ENCODE results near the gene DPCD. TPM values are rescaled to one million over a fixed set of nuclear protein-coding genes. Genes with fewer than 3 reads are reported as not detected.

DPCD gene
- total RNA-seq, 1 donor from 2014 or later, result 38.2 TPM

GRCh38 chr10:101602761-101603398 lies 14.8 kb downstream of the DPCD start:
- no peaks in the 10 kb centered on the region for H3K27me3 ChIP-seq (ENCODE audit: control insufficient read depth, insufficient read depth, low read length)
- DNase-seq (ENCODE audit: low read depth), result peak; percentile 60
- FAIRE-seq, result peak; percentile 7
- no peak overlapping the region for H3K4me3 ChIP-seq (ENCODE audit: low read depth, low read length)
- peaks cover 3% of the 10 kb centered on the region for H3K36me3 ChIP-seq (ENCODE audit: control insufficient read depth, insufficient read depth, low read length)
- peak; percentile 81 for TF ChIP-seq CTCF (IDR thresholded peaks at IDR 0.05; ENCODE audit: insufficient read depth, low read length, severe bottlenecking)

- TF ChIP-seq CTCF (IDR thresholded peaks at IDR 0.05; ENCODE audit: insufficient read depth, low read length, severe bottlenecking), result no peak
- DNase-seq (ENCODE audit: low read depth) (no peak), FAIRE-seq (no peak)
- Histone ChIP-seq H3K36me3 (ENCODE audit: control insufficient read depth, insufficient read depth, low read length) (peaks cover 21% of the 10 kb centered on the region), H3K4me3 (ENCODE audit: low read depth, low read length) (no peak overlapping the region), H3K27me3 (ENCODE audit: control insufficient read depth, insufficient read depth, low read length) (no peaks in the 10 kb centered on the region)
Observed at GRCh38 chr10:101607124-101607523, 19.0 kb downstream of the DPCD start.

GRCh38 chr10:101609481-101609880 lies 21.4 kb downstream of the DPCD start:
- H3K36me3 ChIP-seq (ENCODE audit: control insufficient read depth, insufficient read depth, low read length), result peaks cover 21% of the 10 kb centered on the region
- no peak for DNase-seq (ENCODE audit: low read depth)
- no peaks in the 10 kb centered on the region for H3K27me3 ChIP-seq (ENCODE audit: control insufficient read depth, insufficient read depth, low read length)
- no peak overlapping the region for H3K4me3 ChIP-seq (ENCODE audit: low read depth, low read length)
- no peak for TF ChIP-seq CTCF (IDR thresholded peaks at IDR 0.05; ENCODE audit: insufficient read depth, low read length, severe bottlenecking)
- no peak for FAIRE-seq

- TF ChIP-seq CTCF (IDR thresholded peaks at IDR 0.05; ENCODE audit: insufficient read depth, low read length, severe bottlenecking), result no peak
- FAIRE-seq (peak; percentile 70), DNase-seq (ENCODE audit: low read depth) (no peak)
- Histone ChIP-seq H3K4me3 (ENCODE audit: low read depth, low read length) (no peak overlapping the region), H3K36me3 (ENCODE audit: control insufficient read depth, insufficient read depth, low read length) (peaks cover 19% of the 10 kb centered on the region), H3K27me3 (ENCODE audit: control insufficient read depth, insufficient read depth, low read length) (no peaks in the 10 kb centered on the region)
Observed at GRCh38 chr10:101611096-101611905, 23.2 kb downstream of the DPCD start.

DNA sequence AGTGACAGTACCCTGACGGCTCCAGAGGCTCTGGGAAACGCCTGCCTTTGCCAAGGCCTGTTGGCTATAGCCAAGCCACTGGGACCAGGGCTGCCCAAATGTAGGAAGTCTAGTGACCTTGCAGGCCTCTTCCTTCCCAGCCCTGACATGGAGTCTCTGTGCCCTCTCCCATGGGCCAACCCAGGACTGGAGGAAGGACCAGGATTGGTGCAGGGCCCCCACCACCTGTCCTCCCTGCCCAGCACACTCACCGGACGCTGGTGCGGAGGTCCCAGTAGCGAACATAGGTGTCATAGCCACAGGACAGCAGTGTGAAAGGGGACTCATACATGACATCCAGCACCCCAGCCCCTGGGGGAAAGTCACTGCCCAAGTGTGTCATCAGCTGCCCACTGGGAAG lies 24.0 kb downstream of the DPCD start:
- H3K36me3 ChIP-seq (ENCODE audit: control insufficient read depth, insufficient read depth, low read length), result peaks cover 19% of the 10 kb centered on the region
- no peak for DNase-seq (ENCODE audit: low read depth)
- FAIRE-seq, result no peak
- H3K27me3 ChIP-seq (ENCODE audit: control insufficient read depth, insufficient read depth, low read length), result no peaks in the 10 kb centered on the region
- H3K4me3 ChIP-seq (ENCODE audit: low read depth, low read length), result no peak overlapping the region
- TF ChIP-seq CTCF (IDR thresholded peaks at IDR 0.05; ENCODE audit: insufficient read depth, low read length, severe bottlenecking), result no peak
